GM23338 (cell line): Measurements from ENCODE around the gene MDM2. TPM values are rescaled to one million over a fixed set of nuclear protein-coding genes. Genes with fewer than 3 reads are reported as not detected.

Experiments used
- ATAC-seq: fragments of 200-7000 bp; cut with Tn5 transposase; 3 replicates; pipeline ENCODE4 v1.9.1; 2020
- DNase-seq: peaks from one replicate; pipeline ENCODE4 v3.0.0-alpha.2; 2015; ENCODE audit warnings: low spot score
- H2AFZ ChIP-seq: fragments of 200-600 bp; sonication (generic); 2 replicates; pipeline ENCODE4 v1.8.0; 2016; ENCODE audit warnings: antibody characterized with exemption, mild to moderate bottlenecking, moderate library complexity
- H3F3A ChIP-seq: fragments of 200-600 bp; sonication (generic); replicated peaks from 2 replicates; pipeline ENCODE4 v1.8.0; 2017; ENCODE audit warnings: antibody characterized with exemption, mixed run types, low read depth
- H3K27ac ChIP-seq: fragments of 200-600 bp; sonication (generic); 2 replicates; pipeline ENCODE4 v1.6.1; 2016; ENCODE audit warnings: low read depth
- H3K27me3 ChIP-seq: fragments of 200-600 bp; sonication (generic); 2 replicates; pipeline ENCODE4 v1.8.0; 2016; ENCODE audit warnings: mild to moderate bottlenecking, mixed run types, moderate library complexity; ENCODE audit not compliant: insufficient read depth
- H3K36me3 ChIP-seq: fragments of 200-600 bp; sonication (generic); 2 replicates; pipeline ENCODE4 v1.8.0; 2016; ENCODE audit warnings: mild to moderate bottlenecking; ENCODE audit not compliant: insufficient read depth
- H3K4me1 ChIP-seq: fragments of 200-600 bp; sonication (generic); 2 replicates; pipeline ENCODE4 v1.8.0; 2016; ENCODE audit warnings: mild to moderate bottlenecking, moderate library complexity; ENCODE audit not compliant: insufficient read depth
- H3K4me2 ChIP-seq: fragments of 200-600 bp; sonication (generic); 2 replicates; pipeline ENCODE4 v1.7.1; 2017; ENCODE audit warnings: mixed run types
- H3K4me3 ChIP-seq: fragments of 200-600 bp; sonication (generic); 2 replicates; pipeline ENCODE4 v1.6.1; 2016; ENCODE audit warnings: mixed run types
- H3K79me2 ChIP-seq: fragments of 200-600 bp; sonication (generic); replicated peaks from 2 replicates; pipeline ENCODE4 v1.8.0; 2017; ENCODE audit warnings: mild to moderate bottlenecking; ENCODE audit not compliant: insufficient read depth
- H3K9me2 ChIP-seq: fragments of 200-600 bp; sonication (generic); 2 replicates; pipeline ENCODE4 v1.8.0; 2017; ENCODE audit not compliant: insufficient read depth
- H4K20me1 ChIP-seq: fragments of 200-600 bp; sonication (generic); replicated peaks from 2 replicates; pipeline ENCODE4 v1.8.0; 2017; ENCODE audit warnings: mild to moderate bottlenecking; ENCODE audit not compliant: insufficient read depth
- H3K27ac Mint-ChIP-seq: 2 replicates; pipeline ENCODE4 v1.8.0; 2020; ENCODE audit warnings: inconsistent platforms, mild to moderate bottlenecking, moderate library complexity, mixed read lengths
- H3K27me3 Mint-ChIP-seq: 3 replicates; pipeline ENCODE4 v1.8.0; 2022; ENCODE audit warnings: low read depth, mild to moderate bottlenecking, moderate library complexity, mixed read lengths, inconsistent platforms; ENCODE audit not compliant: insufficient read depth, poor library complexity
- H3K36me3 Mint-ChIP-seq: 3 replicates; pipeline ENCODE4 v1.8.0; 2021; ENCODE audit warnings: low read depth, mild to moderate bottlenecking, inconsistent platforms, moderate library complexity, mixed read lengths
- H3K4me1 Mint-ChIP-seq: 3 replicates; pipeline ENCODE4 v1.8.0; 2020; ENCODE audit warnings: mild to moderate bottlenecking, inconsistent platforms, mixed read lengths
- H3K4me3 Mint-ChIP-seq: 3 replicates; pipeline ENCODE4 v1.8.0; 2021; ENCODE audit warnings: moderate library complexity, mild to moderate bottlenecking, inconsistent platforms, mixed read lengths
- H3K9me3 Mint-ChIP-seq: 3 replicates; pipeline ENCODE4 v1.8.0; 2020; ENCODE audit warnings: moderate library complexity, mild to moderate bottlenecking, inconsistent platforms, mixed read lengths
- CREB1 ChIP-seq: fragments of 250-450 bp; sonication (Bioruptor Pico); IDR thresholded peaks from 2 replicates; pipeline ENCODE4 v1.5.0; 2020; ENCODE audit warnings: low read depth, mild to moderate bottlenecking, moderate library complexity
- CTCF ChIP-seq, 2 experiments: fragments of 200-600 bp in 1 of 2; sonication (generic) in 1 of 2; conservative IDR thresholded peaks; 2 replicates each; pipeline versions ENCODE4 v1.5.1 to v1.6.1; 2016 to 2017; ENCODE audit warnings: antibody characterized with exemption in 2 of 2, low read depth in 2 of 2, mild to moderate bottlenecking in 2 of 2, moderate library complexity in 1 of 2
- ETS1 ChIP-seq: IDR thresholded peaks from 2 replicates; pipeline ENCODE4 v1.6.1; 2016; ENCODE audit warnings: antibody characterized with exemption
- EZH2 ChIP-seq: fragments of 200-600 bp; sonication (generic); IDR thresholded peaks from one replicate; pipeline ENCODE4 v1.8.0; 2017; ENCODE audit warnings: antibody characterized with exemption, mild to moderate bottlenecking, low read depth; ENCODE audit not compliant: unreplicated experiment
- EZH2phosphoT487 ChIP-seq: fragments of 200-600 bp; sonication (generic); IDR thresholded peaks from one replicate; pipeline ENCODE4 v1.8.1; 2018; ENCODE audit warnings: antibody characterized with exemption; ENCODE audit not compliant: unreplicated experiment
- JUNB ChIP-seq: IDR thresholded peaks from one replicate; pipeline ENCODE4 v1.6.1; 2016; ENCODE audit warnings: antibody characterized with exemption; ENCODE audit not compliant: unreplicated experiment
- NANOG ChIP-seq: IDR thresholded peaks from 2 replicates; pipeline ENCODE4 v1.6.1; 2016; ENCODE audit warnings: antibody characterized with exemption, borderline replicate concordance
- POLR2AphosphoS5 ChIP-seq: IDR thresholded peaks from 2 replicates; pipeline ENCODE4 v1.6.1; 2016; ENCODE audit warnings: antibody characterized with exemption, low read depth
- REST ChIP-seq: IDR thresholded peaks from one replicate; pipeline ENCODE4 v1.6.1; 2018; ENCODE audit warnings: antibody characterized with exemption; ENCODE audit not compliant: unreplicated experiment
- STAT1 ChIP-seq: IDR thresholded peaks from one replicate; pipeline ENCODE4 v1.6.1; 2016; ENCODE audit warnings: antibody characterized with exemption; ENCODE audit not compliant: unreplicated experiment
- ZNF114 ChIP-seq: fragments of 250-450 bp; sonication (Bioruptor Pico); IDR thresholded peaks from 2 replicates; pipeline ENCODE4 v1.5.0; 2020; ENCODE audit warnings: mild to moderate bottlenecking, moderate library complexity
- ZNF331 ChIP-seq: fragments of 250-450 bp; sonication (Bioruptor Pico); IDR thresholded peaks from 2 replicates; pipeline ENCODE4 v1.5.0; 2020; ENCODE audit warnings: low read depth, mild to moderate bottlenecking, moderate library complexity
- ZNF462 ChIP-seq: fragments of 250-450 bp; sonication (Bioruptor Pico); IDR thresholded peaks from 2 replicates; pipeline ENCODE4 v1.5.0; 2020; ENCODE audit warnings: mild to moderate bottlenecking, moderate library complexity
- polyA plus RNA-seq: library from polyadenylated mRNA; unstranded; fragments of >200 nt; fragmentation: Nextera tagmentation; extraction: Ambion mirVana; gene quantifications from 2 replicates; pipeline ENCODE4 v1.2.1, GENCODE V29; 2016
- total RNA-seq: library from RNA; depleted of rRNA; stranded (reverse); fragments of >200 nt; shearing (Covaris generic); gene quantifications from 2 replicates; pipeline ENCODE4 v1.2.3, GENCODE V29; 2014

The MDM2 gene
- total and polyA plus RNA-seq, 2 experiments from 2014 or later = 105 to 136 TPM

- Histone ChIP-seq H3K4me2 (no peak overlapping the region), H3K79me2 (peaks cover 83% of the 10 kb centered on the region), H4K20me1 (peaks cover 46% of the 10 kb centered on the region), H3K9me2 (no peaks in the 10 kb centered on the region), H2AFZ (no peak overlapping the region), H3K4me3 (no peak overlapping the region), H3K27ac (no peak overlapping the region), H3K36me3 (peaks cover 84% of the 10 kb centered on the region), H3F3A (no peaks in the 10 kb centered on the region), H3K4me1 (no peaks in the 10 kb centered on the region; the same call in 1 of the 2 replicates), H3K27me3 (no peaks in the 10 kb centered on the region)
- ATAC-seq = no peak
- DNase-seq = no peak
- no peak overlapping the region for H3K4me3 Mint-ChIP-seq
- peaks cover 85% of the 10 kb centered on the region for H3K36me3 Mint-ChIP-seq
- H3K9me3 Mint-ChIP-seq = no peaks in the 10 kb centered on the region
- peaks cover under 1% of the 10 kb centered on the region; the same call in 2 of the 3 replicates for H3K4me1 Mint-ChIP-seq
- H3K27me3 Mint-ChIP-seq = peaks cover 2% of the 10 kb centered on the region
- TF ChIP-seq JUNB (no peak), CREB1 (CRISPR knock-in tag) (no peak), ZNF331 (CRISPR knock-in tag) (no peak), ETS1 (no peak), ZNF114 (no peak), ZNF462 (CRISPR knock-in tag) (no peak), CTCF (conservative IDR thresholded peaks at IDR 0.05; ENCODE audit: low read depth in 2 of 2) (no peak), STAT1 (no peak), REST (no peak), NANOG (no peak), EZH2 (no peak), EZH2phosphoT487 (no peak), POLR2AphosphoS5 (no peak)
- no peak overlapping the region for H3K27ac Mint-ChIP-seq
Observed at GRCh38 chr12:68815928-68816800, 8.2 kb downstream of the MDM2 start.
